Measurements from ENCODE around the gene FARP2. TPM values are rescaled to one million over a fixed set of nuclear protein-coding genes. Genes with fewer than 3 reads are reported as not detected.

Gene FARP2
- total and polyA plus RNA-seq, 2 of the 4 experiments (the other 2 are of a cell fraction) = 17.1 to 30.8 TPM

GRCh38 chr2:241437179-241437578 is 81.1 kb downstream of the FARP2 start:
- no peak for ATAC-seq (ENCODE audit: low read depth)
- intact Hi-C loops (cut with micrococcal nuclease) (no loop called here), in situ Hi-C loops (cut with MboI; ENCODE audit: low sequenced_read_pairs) (no loop called here), dilution Hi-C loops (cut with HindIII; ENCODE audit: low sequenced_read_pairs, unreplicated experiment) (no loop called here)
- no peak overlapping the region for H2BK5ac ChIP-seq (ENCODE audit: low read depth, low read length, poor library complexity, severe bottlenecking)
- no peak overlapping the region for H3K56ac ChIP-seq (ENCODE audit: extremely low read depth, insufficient read depth, low read length)
- no peak overlapping the region for H4K8ac ChIP-seq (ENCODE audit: low read depth in 2 of 2, low read length in 2 of 2)
- no peak overlapping the region for H3K4me2 ChIP-seq (ENCODE audit: low read depth, low read length)
- no peaks in the 10 kb centered on the region for H3K9me3 ChIP-seq (ENCODE audit: control insufficient read depth, insufficient read depth, low read length)
- peaks cover 28% of the 10 kb centered on the region for H3K36me3 ChIP-seq (ENCODE audit: control insufficient read depth, insufficient read depth, low read length)
- H2AFZ ChIP-seq (replicated peaks; ENCODE audit: low read length, poor library complexity) = no peak overlapping the region
- no peak overlapping the region for H2AK5ac ChIP-seq (ENCODE audit: low read depth, low read length)
- H4K20me1 ChIP-seq (ENCODE audit: insufficient read depth, low read length) = no peaks in the 10 kb centered on the region
- H3K4ac ChIP-seq (ENCODE audit: low read depth, low read length) = no peak overlapping the region
- H4K91ac ChIP-seq (ENCODE audit: insufficient read depth, low read depth, low read length) = no peak overlapping the region
- TF ChIP-seq NFE2L2 (IDR thresholded peaks at IDR 0.05; ENCODE audit: low read depth, low read length) (no peak), POLR2A (IDR thresholded peaks at IDR 0.05; ENCODE audit: low read depth, low read length) (no peak), BHLHE40 (IDR thresholded peaks at IDR 0.05; ENCODE audit: low read depth, low read length) (no peak), FOS (IDR thresholded peaks at IDR 0.05; ENCODE audit: low read depth, low read length) (no peak), CHD1 (IDR thresholded peaks at IDR 0.05; ENCODE audit: low read depth, low read length) (no peak), ELK1 (IDR thresholded peaks at IDR 0.05; ENCODE audit: borderline replicate concordance, low read depth, low read length) (no peak)
- TF ChIP-seq, protein P1, sequence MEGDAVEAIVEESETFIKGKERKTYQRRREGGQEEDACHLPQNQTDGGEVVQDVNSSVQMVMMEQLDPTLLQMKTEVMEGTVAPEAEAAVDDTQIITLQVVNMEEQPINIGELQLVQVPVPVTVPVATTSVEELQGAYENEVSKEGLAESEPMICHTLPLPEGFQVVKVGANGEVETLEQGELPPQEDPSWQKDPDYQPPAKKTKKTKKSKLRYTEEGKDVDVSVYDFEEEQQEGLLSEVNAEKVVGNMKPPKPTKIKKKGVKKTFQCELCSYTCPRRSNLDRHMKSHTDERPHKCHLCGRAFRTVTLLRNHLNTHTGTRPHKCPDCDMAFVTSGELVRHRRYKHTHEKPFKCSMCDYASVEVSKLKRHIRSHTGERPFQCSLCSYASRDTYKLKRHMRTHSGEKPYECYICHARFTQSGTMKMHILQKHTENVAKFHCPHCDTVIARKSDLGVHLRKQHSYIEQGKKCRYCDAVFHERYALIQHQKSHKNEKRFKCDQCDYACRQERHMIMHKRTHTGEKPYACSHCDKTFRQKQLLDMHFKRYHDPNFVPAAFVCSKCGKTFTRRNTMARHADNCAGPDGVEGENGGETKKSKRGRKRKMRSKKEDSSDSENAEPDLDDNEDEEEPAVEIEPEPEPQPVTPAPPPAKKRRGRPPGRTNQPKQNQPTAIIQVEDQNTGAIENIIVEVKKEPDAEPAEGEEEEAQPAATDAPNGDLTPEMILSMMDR (conservative IDR thresholded peaks at IDR 0.05; ENCODE audit: low read depth, low read length) = no peak
- BruUV-seq (replicated peaks) = no TSS peak
- H2AK9ac ChIP-seq (replicated peaks; ENCODE audit: low read depth, low read length, poor library complexity) = no peak overlapping the region
- H3K4me3 ChIP-seq (ENCODE audit: insufficient read depth, low read depth, low read length) = no peak overlapping the region
- H3K9ac ChIP-seq (ENCODE audit: low read depth, low read length) = no peak overlapping the region
- CTCF ChIA-PET = no interaction called here
- no peaks in the 10 kb centered on the region for H3K27me3 ChIP-seq (ENCODE audit: control insufficient read depth, insufficient read depth, low read length)
- WGBS, 2 experiments (ENCODE audit: extremely low coverage in 2 of 2, insufficient read length in 1 of 2) = no CpG with 5 or more reads among the region's 2 CpGs
- peaks cover 0 to 4% of the 10 kb centered on the region in 2 experiments; a peak in 1 of 4 replicates for H3K79me1 ChIP-seq (ENCODE audit: low read depth in 1 of 2, low read length in 2 of 2)
- no peak overlapping the region for H3K23ac ChIP-seq (ENCODE audit: low read depth, low read length)
- no peak overlapping the region for H4K5ac ChIP-seq (ENCODE audit: low read depth, low read length)
- no peaks in the 10 kb centered on the region for H3K4me1 ChIP-seq (ENCODE audit: control insufficient read depth, insufficient read depth, low read length)
- no peak overlapping the region for H3K27ac ChIP-seq (ENCODE audit: insufficient read depth, low read length)
- no peak overlapping the region for H3K14ac ChIP-seq (replicated peaks; ENCODE audit: low read depth, low read length)
- H2BK15ac ChIP-seq (ENCODE audit: low read depth, low read length) = no peak overlapping the region
- no peak for DNase-seq
- POLR2A ChIA-PET (ENCODE audit: unreplicated experiment) = no interaction called here
- no peak overlapping the region for H2BK120ac ChIP-seq (ENCODE audit: low read depth, low read length)
- H3K18ac ChIP-seq (ENCODE audit: low read depth, low read length) = no peak overlapping the region
- no peak overlapping the region for H2BK20ac ChIP-seq (ENCODE audit: low read depth, low read length)
- peaks cover 7% of the 10 kb centered on the region; the same call in 1 of the 2 replicates for H3K9me1 ChIP-seq (ENCODE audit: insufficient read depth, low read length)

All from IMR-90 (cell line).